HepG2 (cell line): Measurements from ENCODE around the gene RUBCNL. TPM values are rescaled to one million over a fixed set of nuclear protein-coding genes. Genes with fewer than 3 reads are reported as not detected.

ENCODE experiments used
- ATAC-seq: fragments of 200-7000 bp; cut with Tn5 transposase; 3 replicates; pipeline ENCODE4 v1.9.1; 2020; ENCODE audit warnings: mild to moderate bottlenecking, moderate library complexity
- BruUV-seq: library from RNA; stranded (reverse); fragments of 400-500 nt; replicated peaks from 2 replicates; lab custom pipeline; 2021; lab: Mats Ljungman, UMichigan
- CTCF ChIA-PET: fragments of 300-600 bp; formaldehyde crosslinking; extraction: SDS; loops from one replicate; lab custom pipeline; 2021; ENCODE audit warnings: low total read pairs, inconsistent platforms, low intra/inter-chr PET ratio; lab: Yijun Ruan, JAX
- POLR2A ChIA-PET: fragments of 350-600 bp; sonication (Branson Sonifier 250); formaldehyde crosslinking; loops from one replicate; lab custom pipeline; 2020; ENCODE audit warnings: antibody characterized with exemption, inconsistent platforms; lab: Yijun Ruan, JAX
- DNase-seq: peaks from one replicate; pipeline ENCODE4 v3.0.0-alpha.2; 2015; ENCODE audit warnings: low spot score
- FAIRE-seq: peaks from 3 replicates; lab custom pipeline; 2011; peaks lifted over from hg19 to GRCh38; lab: Jason Lieb, UNC
- H2AFZ ChIP-seq: one replicate; pipeline ENCODE4 v1.6.1; 2011; ENCODE audit warnings: low read length, inconsistent platforms
- H3K27ac ChIP-seq: fragments of 300-600 bp; 3 replicates; pipeline ENCODE4 v1.8.0; 2011; ENCODE audit warnings: mixed run types, mild to moderate bottlenecking, mixed read lengths, low read length, inconsistent platforms; ENCODE audit not compliant: insufficient read depth; ENCODE audit errors: extremely low read length
- H3K27me3 ChIP-seq, 2 experiments: fragments of 200-600 bp in 1 of 2; 2 replicates in 1 of 2; 3 replicates in 1 of 2; pipeline versions ENCODE4 v1.6.0 to v1.8.0; 2011; ENCODE audit warnings: low read length in 2 of 2, mild to moderate bottlenecking in 2 of 2, moderate library complexity in 2 of 2, inconsistent platforms in 1 of 2; ENCODE audit not compliant: insufficient read depth in 2 of 2, control insufficient read depth in 1 of 2
- H3K36me3 ChIP-seq, 2 experiments: fragments of 200-600 bp in 1 of 2; replicated peaks in 1 of 2; 2 replicates in 1 of 2; 3 replicates in 1 of 2; pipeline versions ENCODE4 v1.5.1 to v1.8.0; 2011; ENCODE audit warnings: low read length in 2 of 2, inconsistent platforms in 1 of 2; ENCODE audit not compliant: insufficient read depth in 2 of 2, control insufficient read depth in 1 of 2
- H3K4me1 ChIP-seq: 2 replicates; pipeline ENCODE4 v1.5.1; 2012; ENCODE audit warnings: low read length, inconsistent platforms; ENCODE audit not compliant: insufficient read depth
- H3K4me2 ChIP-seq: 2 replicates; pipeline ENCODE4 v1.6.0; 2011; ENCODE audit warnings: low read depth, low read length, inconsistent platforms
- H3K4me3 ChIP-seq, 3 experiments: fragments of 200-600 bp in 1 of 3; sonication (generic), shearing (Covaris generic) in 1 of 3; replicated peaks in 1 of 3; 2 replicates each; pipeline ENCODE4 v1.5.1; 2011 to 2016; ENCODE audit warnings: low read length in 3 of 3, inconsistent platforms in 2 of 3, low read depth in 2 of 3, mild to moderate bottlenecking in 2 of 3, control low read depth in 1 of 3, mixed read lengths in 1 of 3; ENCODE audit not compliant: insufficient read depth in 1 of 3
- H3K79me2 ChIP-seq: one replicate; pipeline ENCODE4 v1.6.1; 2011; ENCODE audit warnings: low read length, inconsistent platforms; ENCODE audit not compliant: insufficient read depth
- H3K9ac ChIP-seq: 2 replicates; pipeline ENCODE4 v1.6.0; 2011; ENCODE audit warnings: mild to moderate bottlenecking, low read depth, low read length, inconsistent platforms; ENCODE audit not compliant: insufficient read depth
- H3K9me3 ChIP-seq: 2 replicates; pipeline ENCODE4 v1.5.1; 2012; ENCODE audit warnings: mild to moderate bottlenecking, low read length
- H4K20me1 ChIP-seq: 2 replicates; pipeline ENCODE4 v1.6.0; 2011; ENCODE audit warnings: inconsistent platforms, mild to moderate bottlenecking, low read length, moderate library complexity; ENCODE audit not compliant: insufficient read depth
- ELF1 ChIP-seq: sonication (generic); formaldehyde crosslinking; IDR thresholded peaks from 2 replicates; pipeline ENCODE4 v1.4.0; 2020; ENCODE audit warnings: missing genetic modification reagents
- ETV6 ChIP-seq: sonication (generic); formaldehyde crosslinking; conservative IDR thresholded peaks from 2 replicates; pipeline ENCODE4 v1.4.0; 2020; ENCODE audit warnings: missing genetic modification reagents
- HNRNPK ChIP-seq: fragments of 200-400 bp; formaldehyde crosslinking; IDR thresholded peaks from 2 replicates; pipeline ENCODE4 v1.6.1; 2018; ENCODE audit warnings: low read length, low read depth, moderate library complexity, mild to moderate bottlenecking; ENCODE audit not compliant: poor library complexity, severe bottlenecking
- KDM2A ChIP-seq: sonication (generic); formaldehyde crosslinking; IDR thresholded peaks from 2 replicates; pipeline ENCODE4 v1.4.0; 2020; ENCODE audit warnings: low read depth, missing genetic modification reagents, borderline replicate concordance
- KDM5A ChIP-seq: fragments of 200-600 bp; sonication (generic); IDR thresholded peaks from 2 replicates; pipeline ENCODE4 v1.7.0; 2018; ENCODE audit warnings: antibody characterized with exemption, mild to moderate bottlenecking, low read length, borderline replicate concordance
- MBD4 ChIP-seq: IDR thresholded peaks from 2 replicates; pipeline ENCODE4 v1.6.1; 2012; ENCODE audit warnings: low read length, inconsistent platforms, borderline replicate concordance
- NFATC3 ChIP-seq: sonication (generic); formaldehyde crosslinking; IDR thresholded peaks from 2 replicates; pipeline ENCODE4 v1.5.1; 2020; ENCODE audit warnings: mild to moderate bottlenecking, missing genetic modification reagents
- NFKB2 ChIP-seq: sonication (generic); formaldehyde crosslinking; IDR thresholded peaks from 2 replicates; pipeline ENCODE4 v1.4.0; 2020; ENCODE audit warnings: missing genetic modification reagents, borderline replicate concordance
- NPAS2 ChIP-seq: sonication (generic); formaldehyde crosslinking; IDR thresholded peaks from 2 replicates; pipeline ENCODE4 v1.8.0; 2022; ENCODE audit warnings: mild to moderate bottlenecking, missing genetic modification reagents, borderline replicate concordance
- SETDB1 ChIP-seq: sonication (generic); formaldehyde crosslinking; IDR thresholded peaks from 2 replicates; pipeline ENCODE4 v1.5.1; 2020; ENCODE audit warnings: missing genetic modification reagents, mild to moderate bottlenecking, borderline replicate concordance
- ZMYM4 ChIP-seq: sonication (generic); formaldehyde crosslinking; IDR thresholded peaks from 2 replicates; pipeline ENCODE4 v1.8.1; 2023; ENCODE audit warnings: mild to moderate bottlenecking, missing genetic modification reagents
- ZNF232 ChIP-seq: sonication (generic); formaldehyde crosslinking; IDR thresholded peaks from 2 replicates; pipeline ENCODE4 v1.4.0; 2020; ENCODE audit warnings: missing genetic modification reagents, borderline replicate concordance
- ZNF33B ChIP-seq: sonication (generic); formaldehyde crosslinking; IDR thresholded peaks from 2 replicates; pipeline ENCODE4 v1.5.1; 2020; ENCODE audit warnings: mild to moderate bottlenecking, missing genetic modification reagents
- ZNF441 ChIP-seq: sonication (generic); formaldehyde crosslinking; IDR thresholded peaks from 2 replicates; pipeline ENCODE4 v1.7.0; 2021; ENCODE audit warnings: missing genetic modification reagents, borderline replicate concordance
- WGBS: methylation state at CpG from one replicate; pipeline ENCODE4 v1.1.6; 2017; ENCODE audit warnings: low lambda C conversion rate; 5-methylcytosine and 5-hydroxymethylcytosine counted together
- in situ Hi-C: cut with HindIII; loops from 2 replicates; pipeline ENCODE4 v1.10.0; 2017; ENCODE audit warnings: low pct_unique_long_range_greater_than_20kb; ENCODE audit not compliant: extremely low pct_ligation_motif_present
- intact Hi-C: fragments of 100-400 bp; cut with micrococcal nuclease; formaldehyde crosslinking; loops from one replicate; pipeline ENCODE4 v1.10.0; 2022; ENCODE audit not compliant: unreplicated experiment
- polyA plus RNA-seq, 8 experiments: library from polyadenylated mRNA; depleted of rRNA in 3 of 8; stranded (reverse) in 7 of 8; unstranded in 1 of 8; fragments of >200 nt; fragmentation: Illumina TruSeq in 4 of 8; extraction: Trizol in 4 of 8; gene quantifications; 2 replicates each; pipeline versions ENCODE4 v1.2.1 to v1.2.3, GENCODE V29; 2011 to 2016; ENCODE audit warnings: low read depth in 4 of 8, missing spikeins in 1 of 8, mixed read lengths in 1 of 8; ENCODE audit not compliant: insufficient read depth in 1 of 8
- total RNA-seq, 5 experiments: library from RNA; depleted of rRNA; stranded (reverse); fragments of >200 nt; fragmentation: Illumina TruSeq; extraction: Trizol; gene quantifications; 2 replicates each; pipeline ENCODE4 v1.2.3, GENCODE V29; 2016; ENCODE audit warnings: low read depth in 1 of 5
- TF ChIP-seq, protein P1 (sequence below): sonication (generic); formaldehyde crosslinking; IDR thresholded peaks from 2 replicates; pipeline ENCODE4 v1.5.0; 2020; ENCODE audit warnings: mild to moderate bottlenecking, missing genetic modification reagents, moderate library complexity

The RUBCNL gene
- total and polyA plus RNA-seq, 2 of the 13 experiments (the other 11 are each of a cell fraction or from before 2014, with no cell fraction given): not detected

DNA sequence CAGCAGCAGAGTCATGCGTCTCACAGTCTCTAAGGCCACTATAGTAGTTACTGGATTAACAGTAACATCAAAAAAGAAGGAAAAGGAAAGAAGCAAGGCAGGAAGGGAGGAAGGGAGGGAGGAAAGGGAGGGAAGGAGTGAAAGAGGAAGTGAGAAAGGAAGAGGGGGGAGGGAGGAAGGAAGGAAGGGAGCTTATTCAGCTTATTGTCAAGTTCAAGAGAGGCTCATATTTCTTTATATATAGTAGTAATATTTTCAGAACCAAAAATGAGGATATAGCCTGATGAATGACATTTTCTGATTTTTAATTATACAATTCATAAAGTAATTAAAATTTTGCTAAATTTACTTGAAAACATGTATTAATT, 17.7 kb upstream of the RUBCNL start:
- H3K4me2 ChIP-seq: no peak overlapping the region
- no peaks in the 10 kb centered on the region; the same call in 1 of the 2 replicates for H4K20me1 ChIP-seq
- no peak for FAIRE-seq
- no peaks in the 10 kb centered on the region for H3K9me3 ChIP-seq
- H2AFZ ChIP-seq: no peak overlapping the region
- no peak overlapping the region for H3K4me3 ChIP-seq
- H3K4me1 ChIP-seq: no peaks in the 10 kb centered on the region
- WGBS: 3% methylated on average over 1 of the region's 1 CpG
- DNase-seq: no peak
- no peak overlapping the region for H3K27ac ChIP-seq
- in situ Hi-C loops (no loop called here), intact Hi-C loops (no loop called here)
- CTCF ChIA-PET: no interaction called here
- H3K36me3 ChIP-seq: no peaks in the 10 kb centered on the region
- H3K9ac ChIP-seq: no peak overlapping the region
- ATAC-seq: no peak
- no TSS peak for BruUV-seq
- H3K27me3 ChIP-seq: peaks cover 0 to 5% of the 10 kb centered on the region in 2 experiments; a peak in 1 of 5 replicates
- H3K79me2 ChIP-seq: no peaks in the 10 kb centered on the region
- no peak for TF ChIP-seq ZNF441 (CRISPR knock-in tag)
- no peak for TF ChIP-seq ETV6 (CRISPR knock-in tag)
- TF ChIP-seq MBD4: no peak
- no peak for TF ChIP-seq ZMYM4
- no peak for TF ChIP-seq NFKB2 (CRISPR knock-in tag)
- TF ChIP-seq KDM2A (CRISPR knock-in tag): no peak
- TF ChIP-seq ELF1 (CRISPR knock-in tag): no peak
- peak; percentile 55 for TF ChIP-seq HNRNPK
- TF ChIP-seq, all 625 proteins: peak for 1
- POLR2A ChIA-PET: no interaction called here

DNA sequence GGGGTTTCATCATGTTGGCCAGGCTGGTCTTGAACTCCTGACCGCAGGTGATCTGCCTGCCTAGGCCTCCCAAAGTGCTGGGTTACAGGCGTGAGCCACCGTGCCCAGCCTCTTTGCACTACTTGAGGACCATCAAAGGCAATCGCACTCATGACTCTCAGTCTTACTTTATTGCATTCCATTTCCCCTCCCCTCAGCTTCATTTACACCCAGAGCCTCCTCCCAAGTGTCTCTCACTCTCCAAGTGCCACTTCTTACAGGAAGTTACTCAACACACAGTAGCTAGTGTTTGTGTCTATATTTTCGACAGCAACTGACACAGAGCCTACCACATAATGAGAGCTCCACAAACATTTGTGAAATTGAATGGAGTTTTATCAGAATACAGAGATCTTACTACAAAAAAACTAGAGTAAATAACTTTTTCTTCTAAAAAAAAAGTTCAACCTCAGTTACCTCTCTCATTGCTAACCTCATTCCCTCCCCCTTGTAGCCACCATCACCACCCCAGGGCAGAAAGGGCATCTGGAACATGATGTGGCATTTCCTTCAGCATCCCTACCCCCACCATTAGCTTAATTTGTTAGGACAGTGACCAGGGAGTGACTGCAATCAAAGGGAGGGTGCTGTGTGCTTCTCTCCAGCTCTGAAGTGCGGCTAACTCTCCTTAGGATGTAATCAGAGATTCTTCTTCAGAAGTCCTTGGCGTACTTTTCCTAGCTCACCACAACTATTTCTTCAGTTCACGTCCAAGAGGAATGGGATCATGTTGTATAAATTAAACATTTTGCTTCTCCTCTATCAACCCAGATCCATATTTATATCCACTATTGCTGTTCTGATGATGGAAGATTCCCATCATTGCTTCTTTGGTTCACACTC, 17.0 kb upstream of the RUBCNL start:
- Histone ChIP-seq H3K4me3 (no peak overlapping the region), H3K4me2 (no peak overlapping the region), H3K9me3 (no peaks in the 10 kb centered on the region), H3K79me2 (no peaks in the 10 kb centered on the region), H3K4me1 (no peaks in the 10 kb centered on the region), H3K27ac (no peak overlapping the region), H2AFZ (no peak overlapping the region), H3K9ac (no peak overlapping the region), H4K20me1 (no peaks in the 10 kb centered on the region; the same call in 1 of the 2 replicates), H3K36me3 (no peaks in the 10 kb centered on the region), H3K27me3 (peaks cover 0 to 5% of the 10 kb centered on the region in 2 experiments; a peak in 1 of 5 replicates)
- CTCF ChIA-PET: no interaction called here
- WGBS: 6% methylated on average over 8 of the region's 8 CpGs
- intact Hi-C loops: no loop called here
- POLR2A ChIA-PET: no interaction called here
- no peak for ATAC-seq
- no TSS peak for BruUV-seq
- no peak for DNase-seq
- FAIRE-seq: no peak
- in situ Hi-C loops: no loop called here
- no peak for TF ChIP-seq ZNF33B (CRISPR knock-in tag)
- no peak for TF ChIP-seq ZNF232
- TF ChIP-seq NPAS2 (CRISPR knock-in tag): no peak
- TF ChIP-seq NFATC3 (CRISPR knock-in tag): no peak
- TF ChIP-seq SETDB1 (CRISPR knock-in tag): no peak
- TF ChIP-seq, protein P1, sequence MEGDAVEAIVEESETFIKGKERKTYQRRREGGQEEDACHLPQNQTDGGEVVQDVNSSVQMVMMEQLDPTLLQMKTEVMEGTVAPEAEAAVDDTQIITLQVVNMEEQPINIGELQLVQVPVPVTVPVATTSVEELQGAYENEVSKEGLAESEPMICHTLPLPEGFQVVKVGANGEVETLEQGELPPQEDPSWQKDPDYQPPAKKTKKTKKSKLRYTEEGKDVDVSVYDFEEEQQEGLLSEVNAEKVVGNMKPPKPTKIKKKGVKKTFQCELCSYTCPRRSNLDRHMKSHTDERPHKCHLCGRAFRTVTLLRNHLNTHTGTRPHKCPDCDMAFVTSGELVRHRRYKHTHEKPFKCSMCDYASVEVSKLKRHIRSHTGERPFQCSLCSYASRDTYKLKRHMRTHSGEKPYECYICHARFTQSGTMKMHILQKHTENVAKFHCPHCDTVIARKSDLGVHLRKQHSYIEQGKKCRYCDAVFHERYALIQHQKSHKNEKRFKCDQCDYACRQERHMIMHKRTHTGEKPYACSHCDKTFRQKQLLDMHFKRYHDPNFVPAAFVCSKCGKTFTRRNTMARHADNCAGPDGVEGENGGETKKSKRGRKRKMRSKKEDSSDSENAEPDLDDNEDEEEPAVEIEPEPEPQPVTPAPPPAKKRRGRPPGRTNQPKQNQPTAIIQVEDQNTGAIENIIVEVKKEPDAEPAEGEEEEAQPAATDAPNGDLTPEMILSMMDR: no peak
- TF ChIP-seq KDM5A: no peak
